Liver (tissue), 9 donors: Measurements from ENCODE around the gene TTYH3. TPM values are rescaled to one million over a fixed set of nuclear protein-coding genes. Genes with fewer than 3 reads are reported as not detected.

Source experiments
- DNase-seq: peaks from one replicate; pipeline ENCODE4 v3.0.0-alpha.2; 2017; ENCODE audit warnings: low spot score
- H3K27ac ChIP-seq, 2 donors: one replicate each; pipeline ENCODE4 v1.7.0; 2013; ENCODE audit warnings: inconsistent platforms in 2 of 2, low read length in 2 of 2, control low read depth in 1 of 2, low read depth in 1 of 2, mild to moderate bottlenecking in 1 of 2
- H3K27me3 ChIP-seq, 4 donors: one replicate each; pipeline versions ENCODE4 v1.6.1 to v1.7.0; 2013; ENCODE audit warnings: low read length in 3 of 4, inconsistent platforms in 1 of 4, mild to moderate bottlenecking in 1 of 4, moderate library complexity in 1 of 4; ENCODE audit not compliant: control insufficient read depth in 4 of 4, insufficient read depth in 4 of 4
- H3K36me3 ChIP-seq, 4 donors: one replicate each; pipeline versions ENCODE4 v1.6.1 to v1.7.0; 2013; ENCODE audit warnings: low read length in 3 of 4, mild to moderate bottlenecking in 3 of 4, low read depth in 1 of 4, moderate library complexity in 1 of 4; ENCODE audit not compliant: control insufficient read depth in 4 of 4, insufficient read depth in 3 of 4
- H3K4me1 ChIP-seq, 4 donors: one replicate each; pipeline versions ENCODE4 v1.6.1 to v1.7.0; 2013; ENCODE audit warnings: low read length in 3 of 4, mild to moderate bottlenecking in 3 of 4, moderate library complexity in 1 of 4; ENCODE audit not compliant: control insufficient read depth in 4 of 4, insufficient read depth in 4 of 4
- H3K4me3 ChIP-seq, 3 donors: one replicate each; pipeline versions ENCODE4 v1.6.1 to v1.7.0; 2013; ENCODE audit warnings: low read length in 3 of 3, control low read depth in 1 of 3, low read depth in 1 of 3, mild to moderate bottlenecking in 1 of 3
- H3K9ac ChIP-seq, 2 donors: one replicate each; pipeline ENCODE4 v1.7.0; 2013; ENCODE audit warnings: low read length in 2 of 2, mild to moderate bottlenecking in 2 of 2, moderate library complexity in 2 of 2, control low read depth in 1 of 2, low read depth in 1 of 2
- H3K9me3 ChIP-seq, 4 donors: one replicate each; pipeline versions ENCODE4 v1.6.1 to v1.7.0; 2013; ENCODE audit warnings: low read length in 3 of 4; ENCODE audit not compliant: control insufficient read depth in 4 of 4
- EGR1 ChIP-seq, 2 donors: IDR thresholded peaks; 2 replicates each; pipeline ENCODE4 v1.6.1; 2016 to 2018; ENCODE audit warnings: antibody characterized with exemption in 2 of 2, low read depth in 2 of 2
- FOXA1 ChIP-seq: IDR thresholded peaks from 2 replicates; pipeline ENCODE4 v1.6.1; 2016; ENCODE audit warnings: antibody characterized with exemption
- FOXA2 ChIP-seq: IDR thresholded peaks from 2 replicates; pipeline ENCODE4 v1.6.1; 2016; ENCODE audit warnings: antibody characterized with exemption
- GABPA ChIP-seq, 2 donors: IDR thresholded peaks in 1 of 2; conservative IDR thresholded peaks in 1 of 2; 2 replicates each; pipeline ENCODE4 v1.6.1; 2016; ENCODE audit warnings: antibody characterized with exemption in 2 of 2, mild to moderate bottlenecking in 1 of 2, moderate library complexity in 1 of 2
- HNF4A ChIP-seq, 2 donors: conservative IDR thresholded peaks; 2 replicates each; pipeline ENCODE4 v1.6.1; 2016; ENCODE audit warnings: antibody characterized with exemption in 2 of 2, mild to moderate bottlenecking in 2 of 2
- HNF4G ChIP-seq: IDR thresholded peaks from 2 replicates; pipeline ENCODE4 v1.6.1; 2016; ENCODE audit warnings: antibody characterized with exemption
- JUND ChIP-seq, 2 donors: IDR thresholded peaks; 2 replicates each; pipeline ENCODE4 v1.6.1; 2016; ENCODE audit warnings: antibody characterized with exemption in 2 of 2
- NR2F2 ChIP-seq: IDR thresholded peaks from 2 replicates; pipeline ENCODE4 v1.6.1; 2016; ENCODE audit warnings: antibody characterized with exemption
- RAD21 ChIP-seq, 2 donors: IDR thresholded peaks; 2 replicates each; pipeline ENCODE4 v1.6.1; 2016; ENCODE audit warnings: antibody characterized with exemption in 2 of 2, mild to moderate bottlenecking in 2 of 2
- RXRA ChIP-seq, 2 donors: IDR thresholded peaks; 2 replicates each; pipeline ENCODE4 v1.6.1; 2017 to 2018; ENCODE audit warnings: antibody characterized with exemption in 2 of 2, mild to moderate bottlenecking in 1 of 2
- SP1 ChIP-seq: IDR thresholded peaks from 2 replicates; pipeline ENCODE4 v1.6.1; 2018; ENCODE audit warnings: antibody characterized with exemption, mild to moderate bottlenecking
- TAF1 ChIP-seq: conservative IDR thresholded peaks from 2 replicates; pipeline ENCODE4 v1.6.1; 2016; ENCODE audit warnings: antibody characterized with exemption, mild to moderate bottlenecking
- YY1 ChIP-seq: IDR thresholded peaks from 2 replicates; pipeline ENCODE4 v1.6.1; 2016; ENCODE audit warnings: antibody characterized with exemption, mild to moderate bottlenecking
- WGBS: extraction: QIAGEN DNeasy Blood & Tissue Kit; methylation state at CpG from one replicate; pipeline ENCODE4 v1.1.7; 2013; 5-methylcytosine and 5-hydroxymethylcytosine counted together
- polyA plus RNA-seq, 2 donors: library from polyadenylated mRNA; stranded (reverse) in 1 of 2; unstranded in 1 of 2; fragments of 200-250 nt in 1 of 2; fragments of >200 nt in 1 of 2; fragmentation: Nextera tagmentation in 1 of 2; extraction: Ambion mirVana in 1 of 2; gene quantifications; one replicate each; pipeline versions ENCODE4 v1.2.1 to v1.2.3, GENCODE V29; 2013 to 2015
- total RNA-seq, 2 donors: library from RNA; depleted of rRNA; stranded (reverse); fragments of >200 nt; gene quantifications; one replicate each; pipeline ENCODE4 v1.2.3, GENCODE V29; 2014
- TF ChIP-seq, protein P1 (sequence below): IDR thresholded peaks from 2 replicates; pipeline ENCODE4 v1.6.1; 2016; ENCODE audit warnings: antibody characterized with exemption, mild to moderate bottlenecking
- TF ChIP-seq, protein P2 (sequence below): IDR thresholded peaks from 2 replicates; pipeline ENCODE4 v1.6.1; 2016; ENCODE audit warnings: antibody characterized with exemption
- TF ChIP-seq, protein P3 (sequence below): fragments of 150-350 bp; IDR thresholded peaks from 2 replicates; pipeline ENCODE4 v1.5.1; 2017; ENCODE audit warnings: improper control_type of control experiment, low read depth, low read length; ENCODE audit not compliant: missing input control
- TF ChIP-seq, protein P4 (sequence below): IDR thresholded peaks from 2 replicates; pipeline ENCODE4 v1.6.1; 2016; ENCODE audit warnings: antibody characterized with exemption
- TF ChIP-seq, protein P5 (sequence below): IDR thresholded peaks from 2 replicates; pipeline ENCODE4 v1.6.1; 2016; ENCODE audit warnings: antibody characterized with exemption
- donor health status: healthy.
- donor health status: healthy.
- donor health status: healthy.
- donor health status: healthy.
- donor health status: healthy.

TTYH3 gene
- total and polyA plus RNA-seq, 4 donors = 8.2 to 19.6 (median 17.4) TPM

DNA sequence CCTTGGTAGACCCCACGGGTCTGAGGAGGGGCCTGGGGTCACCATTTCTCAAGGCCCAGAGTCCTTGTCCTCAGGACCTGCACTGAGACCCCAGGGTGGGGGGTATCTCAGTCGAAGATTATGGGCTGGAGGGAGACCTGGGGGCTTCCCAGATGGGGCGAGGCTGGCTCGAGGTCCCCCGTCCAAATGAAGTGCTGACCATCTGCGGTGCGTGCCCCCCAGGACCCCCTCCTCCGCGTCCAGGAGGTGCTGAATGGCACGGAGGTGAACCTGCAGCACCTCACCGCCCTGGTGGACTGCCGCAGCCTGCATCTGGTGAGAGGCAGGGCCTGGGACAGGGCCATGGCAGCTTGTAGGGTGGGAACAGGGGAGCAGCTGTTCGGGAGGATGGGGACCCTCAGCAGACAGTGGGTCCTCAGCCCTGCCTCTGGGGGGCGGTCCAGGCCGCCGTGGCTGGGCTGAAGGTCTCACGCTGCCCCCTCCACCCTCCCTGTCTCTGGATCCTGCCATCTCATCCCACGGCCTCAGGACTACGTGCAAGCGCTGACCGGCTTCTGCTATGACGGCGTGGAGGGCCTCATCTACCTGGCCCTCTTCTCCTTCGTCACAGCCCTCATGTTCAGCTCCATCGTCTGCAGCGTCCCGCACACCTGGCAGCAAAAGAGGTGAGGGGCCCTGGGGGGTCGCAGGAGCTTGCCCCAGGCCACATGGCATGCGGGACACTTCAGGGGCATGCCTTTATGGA lies 24.3 kb downstream of the TTYH3 start:
- Histone ChIP-seq H3K27ac (no peak overlapping the region), H3K36me3 (peaks cover 0 to 18% (median 3%) of the 10 kb centered on the region in 4 donors), H3K27me3 (no peaks in the 10 kb centered on the region), H3K9ac (no peak overlapping the region), H3K4me3 (no peak overlapping the region), H3K9me3 (no peaks in the 10 kb centered on the region), H3K4me1 (peaks cover 0 to 5% (median 2%) of the 10 kb centered on the region in 4 donors)
- TF ChIP-seq, protein P1, sequence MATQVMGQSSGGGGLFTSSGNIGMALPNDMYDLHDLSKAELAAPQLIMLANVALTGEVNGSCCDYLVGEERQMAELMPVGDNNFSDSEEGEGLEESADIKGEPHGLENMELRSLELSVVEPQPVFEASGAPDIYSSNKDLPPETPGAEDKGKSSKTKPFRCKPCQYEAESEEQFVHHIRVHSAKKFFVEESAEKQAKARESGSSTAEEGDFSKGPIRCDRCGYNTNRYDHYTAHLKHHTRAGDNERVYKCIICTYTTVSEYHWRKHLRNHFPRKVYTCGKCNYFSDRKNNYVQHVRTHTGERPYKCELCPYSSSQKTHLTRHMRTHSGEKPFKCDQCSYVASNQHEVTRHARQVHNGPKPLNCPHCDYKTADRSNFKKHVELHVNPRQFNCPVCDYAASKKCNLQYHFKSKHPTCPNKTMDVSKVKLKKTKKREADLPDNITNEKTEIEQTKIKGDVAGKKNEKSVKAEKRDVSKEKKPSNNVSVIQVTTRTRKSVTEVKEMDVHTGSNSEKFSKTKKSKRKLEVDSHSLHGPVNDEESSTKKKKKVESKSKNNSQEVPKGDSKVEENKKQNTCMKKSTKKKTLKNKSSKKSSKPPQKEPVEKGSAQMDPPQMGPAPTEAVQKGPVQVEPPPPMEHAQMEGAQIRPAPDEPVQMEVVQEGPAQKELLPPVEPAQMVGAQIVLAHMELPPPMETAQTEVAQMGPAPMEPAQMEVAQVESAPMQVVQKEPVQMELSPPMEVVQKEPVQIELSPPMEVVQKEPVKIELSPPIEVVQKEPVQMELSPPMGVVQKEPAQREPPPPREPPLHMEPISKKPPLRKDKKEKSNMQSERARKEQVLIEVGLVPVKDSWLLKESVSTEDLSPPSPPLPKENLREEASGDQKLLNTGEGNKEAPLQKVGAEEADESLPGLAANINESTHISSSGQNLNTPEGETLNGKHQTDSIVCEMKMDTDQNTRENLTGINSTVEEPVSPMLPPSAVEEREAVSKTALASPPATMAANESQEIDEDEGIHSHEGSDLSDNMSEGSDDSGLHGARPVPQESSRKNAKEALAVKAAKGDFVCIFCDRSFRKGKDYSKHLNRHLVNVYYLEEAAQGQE = no peak
- TF ChIP-seq HNF4G (no peak), HNF4A (conservative IDR thresholded peaks at IDR 0.05) (no peak), RXRA (IDR thresholded peaks at IDR 0.05) (no peak), NR2F2 (no peak), FOXA1 (no peak), GABPA (IDR thresholded peaks at IDR 0.05 in 1 of 2, conservative IDR thresholded peaks at IDR 0.05 in 1 of 2) (no peak), RAD21 (IDR thresholded peaks at IDR 0.05) (no peak), EGR1 (IDR thresholded peaks at IDR 0.05; ENCODE audit: low read depth in 2 of 2) (no peak), SP1 (no peak), YY1 (no peak), JUND (IDR thresholded peaks at IDR 0.05) (no peak), FOXA2 (no peak), TAF1 (no peak)
- TF ChIP-seq, protein P2, sequence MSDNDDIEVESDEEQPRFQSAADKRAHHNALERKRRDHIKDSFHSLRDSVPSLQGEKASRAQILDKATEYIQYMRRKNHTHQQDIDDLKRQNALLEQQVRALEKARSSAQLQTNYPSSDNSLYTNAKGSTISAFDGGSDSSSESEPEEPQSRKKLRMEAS = no peak
- TF ChIP-seq, protein P3, sequence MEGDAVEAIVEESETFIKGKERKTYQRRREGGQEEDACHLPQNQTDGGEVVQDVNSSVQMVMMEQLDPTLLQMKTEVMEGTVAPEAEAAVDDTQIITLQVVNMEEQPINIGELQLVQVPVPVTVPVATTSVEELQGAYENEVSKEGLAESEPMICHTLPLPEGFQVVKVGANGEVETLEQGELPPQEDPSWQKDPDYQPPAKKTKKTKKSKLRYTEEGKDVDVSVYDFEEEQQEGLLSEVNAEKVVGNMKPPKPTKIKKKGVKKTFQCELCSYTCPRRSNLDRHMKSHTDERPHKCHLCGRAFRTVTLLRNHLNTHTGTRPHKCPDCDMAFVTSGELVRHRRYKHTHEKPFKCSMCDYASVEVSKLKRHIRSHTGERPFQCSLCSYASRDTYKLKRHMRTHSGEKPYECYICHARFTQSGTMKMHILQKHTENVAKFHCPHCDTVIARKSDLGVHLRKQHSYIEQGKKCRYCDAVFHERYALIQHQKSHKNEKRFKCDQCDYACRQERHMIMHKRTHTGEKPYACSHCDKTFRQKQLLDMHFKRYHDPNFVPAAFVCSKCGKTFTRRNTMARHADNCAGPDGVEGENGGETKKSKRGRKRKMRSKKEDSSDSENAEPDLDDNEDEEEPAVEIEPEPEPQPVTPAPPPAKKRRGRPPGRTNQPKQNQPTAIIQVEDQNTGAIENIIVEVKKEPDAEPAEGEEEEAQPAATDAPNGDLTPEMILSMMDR = no peak
- TF ChIP-seq, protein P4, sequence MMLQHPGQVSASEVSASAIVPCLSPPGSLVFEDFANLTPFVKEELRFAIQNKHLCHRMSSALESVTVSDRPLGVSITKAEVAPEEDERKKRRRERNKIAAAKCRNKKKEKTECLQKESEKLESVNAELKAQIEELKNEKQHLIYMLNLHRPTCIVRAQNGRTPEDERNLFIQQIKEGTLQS = no peak
- TF ChIP-seq, protein P5, sequence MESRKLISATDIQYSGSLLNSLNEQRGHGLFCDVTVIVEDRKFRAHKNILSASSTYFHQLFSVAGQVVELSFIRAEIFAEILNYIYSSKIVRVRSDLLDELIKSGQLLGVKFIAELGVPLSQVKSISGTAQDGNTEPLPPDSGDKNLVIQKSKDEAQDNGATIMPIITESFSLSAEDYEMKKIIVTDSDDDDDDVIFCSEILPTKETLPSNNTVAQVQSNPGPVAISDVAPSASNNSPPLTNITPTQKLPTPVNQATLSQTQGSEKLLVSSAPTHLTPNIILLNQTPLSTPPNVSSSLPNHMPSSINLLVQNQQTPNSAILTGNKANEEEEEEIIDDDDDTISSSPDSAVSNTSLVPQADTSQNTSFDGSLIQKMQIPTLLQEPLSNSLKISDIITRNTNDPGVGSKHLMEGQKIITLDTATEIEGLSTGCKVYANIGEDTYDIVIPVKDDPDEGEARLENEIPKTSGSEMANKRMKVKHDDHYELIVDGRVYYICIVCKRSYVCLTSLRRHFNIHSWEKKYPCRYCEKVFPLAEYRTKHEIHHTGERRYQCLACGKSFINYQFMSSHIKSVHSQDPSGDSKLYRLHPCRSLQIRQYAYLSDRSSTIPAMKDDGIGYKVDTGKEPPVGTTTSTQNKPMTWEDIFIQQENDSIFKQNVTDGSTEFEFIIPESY = no peak
- no peak for DNase-seq
- WGBS = 96% methylated on average over 29 of the region's 29 CpGs
